NCI-H1694 treated with DMSO at 0.1 percent for 48 hours (cell line): ENCODE measurements around the gene SEC23IP.
"Not testable (repeated sequence)": the region's sequence is repeated elsewhere in the genome, so short reads cannot be mapped to it uniquely, and the experiment has no call there.

Experiments
- DNase-seq: peaks from one replicate; lab custom pipeline; 2025; lab: John Stamatoyannopoulos, UW

The SEC23IP gene

GRCh38 chr10:119892188-119893065, at the start of gene SEC23IP:
SEC23IP (plus strand) TSS chr10:119892730; CDS start chr10:119892783, 53 bp downstream.
- DNase-seq = peak; percentile 59

DNA sequence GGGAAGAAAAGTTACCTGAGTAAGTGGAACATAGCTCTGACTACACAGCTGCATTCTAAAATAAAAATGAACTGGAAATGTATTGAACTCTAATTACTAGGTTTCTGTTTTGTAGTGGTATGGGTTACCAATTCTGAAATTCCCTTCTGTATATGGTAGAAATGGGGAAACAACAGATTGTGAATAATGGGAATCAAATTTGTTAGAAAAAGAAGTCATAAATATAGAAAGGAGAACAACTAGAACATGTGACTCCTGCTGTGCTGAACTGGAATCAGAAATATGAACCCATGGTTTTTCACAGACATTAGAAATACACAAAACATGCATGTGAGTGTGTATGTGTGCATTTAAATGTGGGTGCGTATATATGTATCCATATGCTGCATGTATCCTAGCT, 46.9 kb upstream of the SEC23IP start:
- DNase-seq = no peak

DNA sequence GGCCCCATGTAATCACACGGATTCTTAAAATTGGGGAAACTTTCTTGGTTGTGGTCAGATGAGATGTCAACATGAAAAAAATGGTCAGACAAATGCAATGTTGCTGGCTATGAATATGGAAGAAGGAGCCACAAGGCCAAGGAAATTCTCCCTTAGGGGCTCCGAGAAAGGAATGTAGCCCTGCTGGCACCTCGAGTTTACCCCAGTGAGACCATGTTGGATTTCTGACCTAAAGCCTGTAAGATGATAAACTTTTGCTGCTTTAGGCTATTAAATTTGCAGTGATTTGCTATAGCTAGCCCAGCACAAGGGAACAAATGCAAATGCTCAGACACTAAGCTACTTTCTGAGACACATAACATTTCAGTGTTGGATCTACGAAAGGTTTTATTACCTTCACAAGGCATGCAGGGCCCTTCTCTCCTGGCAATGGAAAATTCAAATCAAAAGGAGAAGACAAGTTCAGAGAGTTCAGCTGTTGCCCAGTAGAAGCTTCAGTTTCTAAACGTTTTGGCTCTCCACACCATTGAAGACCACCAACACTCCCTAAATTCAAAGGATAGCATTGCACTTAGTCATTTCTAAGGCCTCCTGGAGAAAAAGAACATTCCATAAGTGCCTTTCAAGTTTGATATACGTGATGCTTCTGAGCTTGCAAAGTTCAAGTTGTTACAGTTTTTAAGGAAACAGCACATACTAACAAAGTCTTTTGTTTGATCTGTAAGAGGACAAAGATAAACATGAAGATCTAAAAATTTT, 43.3 kb upstream of the SEC23IP start:
- no peak for DNase-seq

DNA sequence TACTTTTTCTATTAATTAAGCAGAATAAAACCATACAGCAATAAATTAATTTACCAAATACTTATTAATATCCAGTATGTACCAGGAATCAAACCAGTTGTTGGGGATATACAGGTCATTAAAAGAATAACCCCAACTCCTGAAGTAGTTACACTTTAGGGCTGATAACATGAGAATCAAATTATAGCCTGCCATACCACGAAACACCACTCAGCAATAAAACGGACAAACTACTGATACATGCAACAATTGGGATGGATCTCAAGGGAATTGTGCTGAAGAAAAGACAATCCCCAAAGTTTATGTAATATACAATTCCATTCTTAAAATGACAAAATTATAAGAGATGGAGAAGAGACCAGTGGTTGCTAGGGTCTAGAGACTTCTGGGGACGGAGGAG, 42.6 kb upstream of the SEC23IP start:
- no peak for DNase-seq

DNA sequence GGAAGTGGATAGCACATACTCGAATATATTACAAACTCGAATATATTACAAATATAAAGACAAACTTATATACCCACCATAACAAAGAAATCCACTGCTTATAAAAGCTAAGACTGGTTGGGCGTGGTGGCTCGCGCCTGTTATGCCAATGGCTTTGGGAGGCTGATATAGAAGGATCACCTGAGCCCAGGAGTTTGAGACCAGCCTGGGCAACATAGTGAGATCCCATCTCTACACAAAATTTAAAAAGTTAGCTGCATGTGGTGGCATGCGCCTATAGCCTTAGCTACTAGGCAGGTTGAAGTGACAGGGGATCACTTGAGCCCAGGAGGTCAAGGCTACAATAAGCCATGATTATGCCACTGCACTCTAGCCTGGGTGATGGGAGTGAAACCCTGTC, 40.3 kb upstream of the SEC23IP start:
- DNase-seq = no peak

GRCh38 chr10:119852822-119853221, 39.7 kb upstream of the SEC23IP start:
- no peak for DNase-seq

DNA sequence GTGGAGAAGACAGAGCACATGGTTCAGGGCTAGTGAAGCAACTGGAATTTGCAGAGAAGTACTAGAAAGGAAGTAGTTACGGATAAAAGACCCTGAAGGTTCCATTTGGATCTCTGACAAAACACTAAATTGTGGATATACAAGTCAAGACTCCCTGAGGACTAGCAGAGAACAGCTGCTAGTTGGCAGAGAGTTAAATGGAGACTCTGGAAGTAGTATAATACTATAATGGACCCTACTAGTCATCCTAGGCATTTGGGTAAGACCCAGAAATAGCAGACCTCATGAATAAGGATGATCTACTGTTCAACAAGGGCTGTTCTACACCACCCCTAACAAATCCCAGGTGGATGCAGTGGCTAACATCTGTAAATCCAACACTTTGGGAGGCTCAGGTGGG, 39.0 kb upstream of the SEC23IP start:
- no peak for DNase-seq

DNA sequence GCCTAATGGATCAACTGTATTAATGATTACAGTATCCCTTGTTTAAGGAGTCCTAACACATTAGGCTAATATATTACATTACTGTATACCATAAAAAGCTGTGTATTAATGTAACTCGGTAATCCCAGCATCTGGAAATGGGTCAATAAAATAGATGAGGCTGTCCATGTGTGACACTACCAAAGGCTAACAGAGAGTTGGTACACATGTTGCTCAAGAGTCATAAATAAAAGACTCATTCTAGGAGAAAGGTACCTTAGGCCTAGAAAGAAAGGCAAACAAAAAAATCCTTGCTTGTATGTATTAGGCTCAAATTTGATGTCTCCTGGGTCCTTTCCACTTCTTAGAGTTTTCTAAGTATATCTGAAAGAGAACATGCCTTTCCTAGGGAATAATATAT, 34.5 kb upstream of the SEC23IP start:
- no peak for DNase-seq

DNA sequence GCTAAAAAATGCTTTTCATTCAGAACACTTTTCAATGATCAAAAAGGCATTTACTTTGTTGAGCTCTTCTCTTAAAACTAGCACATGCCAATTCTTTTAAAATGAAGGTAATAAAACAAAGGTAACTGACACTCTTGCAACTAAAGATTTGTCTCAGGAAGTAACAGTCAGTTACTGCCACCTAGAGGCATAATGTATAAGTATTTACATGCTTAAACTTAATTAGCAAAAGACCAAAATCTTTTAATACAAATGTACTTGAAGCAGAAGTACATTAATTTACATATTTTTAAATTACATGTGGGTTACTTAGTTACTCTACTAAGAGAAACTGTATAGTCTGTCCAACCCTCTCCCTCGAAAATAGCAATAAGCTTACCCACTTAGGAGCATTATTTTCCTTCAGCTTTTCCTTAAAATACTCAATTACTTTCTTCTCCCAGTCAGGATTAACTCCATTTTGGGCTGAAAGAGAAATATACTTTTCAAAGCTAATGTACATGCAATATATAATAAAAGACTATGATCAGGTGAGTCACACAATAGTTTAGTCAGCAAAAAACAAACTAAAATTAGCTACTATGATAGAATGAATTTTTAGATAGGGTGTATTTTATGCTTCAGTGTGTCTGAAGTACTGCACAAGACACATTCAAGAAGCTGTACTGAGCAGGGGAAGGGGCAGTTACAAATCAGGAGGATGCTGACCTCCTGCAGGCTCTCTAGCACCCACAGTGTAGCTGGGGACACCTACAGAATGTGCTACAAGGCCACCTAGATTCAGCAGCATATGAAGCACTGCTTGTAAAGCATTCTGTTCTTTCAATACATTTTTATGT, 32.9 kb upstream of the SEC23IP start:
- DNase-seq = peak; percentile 14

- no peak for DNase-seq
Measured at GRCh38 chr10:119860866-119861607, 31.5 kb upstream of the SEC23IP start.

DNA sequence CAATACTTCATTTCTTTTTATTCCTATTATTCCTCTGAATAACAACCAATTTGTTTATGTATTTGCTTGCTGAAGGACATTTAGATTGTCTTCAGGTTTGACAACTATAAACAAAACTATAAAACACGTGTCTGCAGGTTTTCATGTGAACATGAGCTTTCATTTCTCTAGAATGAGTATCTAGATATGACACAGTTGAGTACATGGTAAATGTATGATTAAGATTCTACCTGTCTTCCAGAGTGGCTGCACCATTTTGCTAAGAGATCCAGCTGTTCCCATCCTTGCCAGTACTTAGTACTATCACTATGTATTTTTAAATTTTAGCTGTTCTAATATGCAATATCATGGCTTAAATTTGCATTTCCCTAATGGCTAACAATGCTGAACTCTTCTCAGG, 30.0 kb upstream of the SEC23IP start:
- DNase-seq = no peak

- no peak for DNase-seq
Measured at GRCh38 chr10:119863951-119864565, 28.5 kb upstream of the SEC23IP start.

DNA sequence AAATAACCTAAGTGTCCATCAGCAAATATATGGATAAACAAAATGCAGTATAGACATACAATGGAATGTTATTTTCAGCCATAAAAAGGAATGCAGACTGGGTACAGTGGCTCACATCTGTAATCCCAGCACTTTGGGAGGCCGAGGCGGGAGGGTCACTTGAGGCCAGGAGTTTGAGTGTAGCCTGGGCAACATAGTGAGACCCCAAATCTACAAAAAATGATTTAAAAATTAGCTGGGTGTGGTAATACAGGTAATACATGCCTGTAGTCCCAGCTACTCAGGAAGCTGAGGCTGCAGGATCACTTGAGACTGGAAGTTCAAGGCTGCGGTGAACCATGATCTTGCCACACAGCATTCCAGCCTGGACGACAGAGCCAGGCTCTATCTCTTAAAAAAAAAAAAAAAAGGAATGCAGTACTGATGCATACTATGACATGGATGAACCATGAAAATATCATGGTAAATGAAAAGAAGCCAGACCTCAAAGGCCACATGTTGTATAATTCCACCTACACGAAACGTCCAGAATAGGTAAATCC, 26.8 kb upstream of the SEC23IP start:
- no peak for DNase-seq

DNA sequence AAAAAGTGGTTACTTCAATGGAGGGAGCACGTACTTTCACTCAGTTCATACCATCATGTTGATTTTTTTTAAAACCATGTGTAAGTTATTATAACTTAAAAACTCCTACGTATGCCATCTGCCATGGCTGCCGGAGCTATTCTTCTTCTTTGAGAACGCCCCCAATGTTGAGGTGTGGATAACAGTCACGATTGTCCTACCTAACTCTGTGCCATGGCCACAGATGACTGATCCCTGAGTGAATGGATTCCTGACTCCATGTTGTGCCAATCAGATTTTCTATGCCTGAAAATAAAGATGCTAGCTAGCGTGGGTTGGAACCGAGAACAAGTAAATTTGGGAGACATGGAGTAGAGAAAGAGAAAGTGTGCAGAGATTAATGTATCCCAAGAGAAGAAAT, 25.2 kb upstream of the SEC23IP start:
- DNase-seq = no peak

DNA sequence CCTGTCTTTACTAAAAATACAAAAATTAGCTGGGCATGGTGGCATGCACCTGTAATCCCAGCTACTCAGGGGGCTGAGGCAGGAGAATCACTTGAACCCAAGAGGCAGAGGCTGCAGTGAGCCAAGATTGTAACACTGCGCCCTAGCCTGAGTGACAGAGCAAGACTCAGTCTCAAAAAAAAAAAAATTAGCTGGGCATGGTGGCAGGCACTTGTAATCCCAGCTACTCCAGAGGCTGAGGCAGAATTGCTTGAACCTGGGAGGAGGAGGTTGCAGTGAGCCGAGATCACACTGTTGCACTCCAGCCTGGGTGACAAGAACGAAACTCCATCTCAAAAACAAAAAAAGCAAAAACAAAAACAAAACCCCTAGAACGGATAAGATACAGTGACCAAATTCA, 23.1 kb upstream of the SEC23IP start:
- DNase-seq = not testable (repeated sequence)

GRCh38 chr10:119871881-119872609, 20.5 kb upstream of the SEC23IP start:
- DNase-seq = no peak

DNA sequence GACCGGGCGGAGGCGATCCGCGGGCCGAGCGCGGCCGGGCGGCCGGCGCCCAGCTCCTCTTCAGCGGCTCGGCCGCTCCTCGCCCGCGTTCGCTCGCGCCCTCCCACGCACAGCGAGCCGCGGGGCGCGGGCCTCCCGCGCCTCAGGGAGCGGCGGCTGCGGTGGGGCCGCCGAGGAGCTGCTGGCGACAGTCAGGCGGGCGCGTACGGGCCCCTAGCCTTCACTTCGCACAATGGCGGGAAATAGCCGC, 20.0 kb upstream of the SEC23IP start, which contains the start of gene MCMBP:
TSS of gene MCMBP (minus strand) at position 234 of the 250 bp plus-strand sequence. CDS start 259 bp downstream, outside the sequence.
- DNase-seq = no peak

GRCh38 chr10:119872860-119873681, 19.5 kb upstream of the SEC23IP start:
- peak; percentile 47 for DNase-seq

DNA sequence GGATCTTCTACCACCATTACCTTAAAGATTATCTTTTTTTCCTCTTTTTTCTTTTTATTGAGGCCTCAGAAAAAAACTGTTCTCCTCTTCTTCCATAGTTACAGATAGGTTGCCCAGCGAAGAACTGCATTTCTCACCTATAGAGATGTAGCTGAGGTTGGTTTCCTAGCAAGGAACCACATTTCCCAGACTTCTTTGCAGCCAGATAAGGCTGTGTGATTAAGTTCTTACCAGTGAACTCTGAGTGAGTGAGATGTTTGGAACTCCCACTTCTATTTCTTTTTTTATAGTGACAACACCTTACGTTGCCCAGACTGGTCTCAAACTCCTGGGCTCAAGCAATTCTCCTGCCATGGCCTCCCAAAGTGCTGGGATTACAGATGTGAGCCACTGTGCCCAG, 14.0 kb upstream of the SEC23IP start:
- DNase-seq = no peak
